T-helper 1 cell treated with Interleukin-12 subunit alpha and Interleukin-12 subunit beta and Interleukin-4 antibody, amounts not matched to agents 30 μg/mL and 1 μg/mL, for 36 hours (primary cell): ENCODE data around the gene MFSD12.

Experiments used
- H3K27ac Mint-ChIP-seq: one replicate; pipeline ENCODE4 v1.8.0; 2021; ENCODE audit warnings: mild to moderate bottlenecking, mixed read lengths
- H3K27me3 Mint-ChIP-seq: one replicate; pipeline ENCODE4 v1.8.0; 2021; ENCODE audit warnings: low read depth, mixed read lengths
- H3K36me3 Mint-ChIP-seq: one replicate; pipeline ENCODE4 v1.8.0; 2021; ENCODE audit warnings: low read depth, mixed read lengths
- H3K4me1 Mint-ChIP-seq: one replicate; pipeline ENCODE4 v1.8.0; 2021; ENCODE audit warnings: low read depth, mixed read lengths
- H3K4me3 Mint-ChIP-seq: one replicate; pipeline ENCODE4 v1.8.0; 2021; ENCODE audit warnings: mild to moderate bottlenecking, moderate library complexity, mixed read lengths
- H3K9me3 Mint-ChIP-seq: one replicate; pipeline ENCODE4 v1.8.0; 2021; ENCODE audit warnings: mixed read lengths

The MFSD12 gene

GRCh38 chr19:3557461-3558248 lies at the start of gene MFSD12:
Gene MFSD12, minus strand, starts transcription at chr19:3557586. Its CDS starts 183 bp downstream, at chr19:3557403.
- H3K27me3 Mint-ChIP-seq, result no peaks in the 10 kb centered on the region
- peaks cover 6% of the 10 kb centered on the region for H3K36me3 Mint-ChIP-seq
- peaks cover 34% of the 10 kb centered on the region for H3K4me1 Mint-ChIP-seq
- no peaks in the 10 kb centered on the region for H3K9me3 Mint-ChIP-seq
- H3K4me3 Mint-ChIP-seq, result peak within 1 kb of the TSS; percentile 99
- peak within 1 kb of the TSS; percentile 95 for H3K27ac Mint-ChIP-seq

- Mint-ChIP-seq H3K4me1 (peaks cover 5% of the 10 kb centered on the region), H3K4me3 (no peak within 1 kb of the TSS), H3K36me3 (peaks cover under 1% of the 10 kb centered on the region), H3K9me3 (no peaks in the 10 kb centered on the region), H3K27me3 (peaks cover 4% of the 10 kb centered on the region), H3K27ac (no peak within 1 kb of the TSS)
These were observed 49.4 kb upstream of the MFSD12 start, which contains the start of gene TBXA2R for GRCh38 chr19:3606690-3607289. Gene TBXA2R, minus strand, starts transcription at chr19:3606875. Its CDS starts 6,241 bp downstream, at chr19:3600634.

DNA sequence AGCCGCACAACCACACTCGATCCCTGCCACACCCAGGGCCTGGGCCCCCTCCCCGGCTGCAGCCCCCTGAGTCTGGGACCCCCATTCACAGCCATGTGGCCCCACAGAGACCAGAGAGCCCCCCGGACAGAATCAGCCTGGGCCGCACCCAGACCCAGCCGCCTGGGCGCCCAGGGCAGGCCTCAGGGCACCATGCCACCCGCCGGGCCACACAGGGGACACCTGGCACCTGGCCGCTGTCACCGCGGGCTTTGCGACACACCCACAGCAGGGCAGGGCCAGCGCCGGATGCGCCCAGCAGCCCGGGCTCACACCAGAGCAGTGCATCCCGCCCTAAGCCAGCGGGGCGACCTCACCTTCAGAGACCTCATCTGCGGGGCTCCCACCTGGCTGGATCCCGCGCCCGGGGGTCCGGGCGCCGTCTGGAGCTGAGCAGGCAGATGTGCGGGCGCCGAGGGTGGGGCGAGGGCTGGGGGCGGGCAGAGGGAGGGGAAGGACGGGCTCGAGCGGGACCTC lies 48.8 kb upstream of the MFSD12 start:
- Mint-ChIP-seq H3K9me3 (no peaks in the 10 kb centered on the region), H3K27ac (no peak overlapping the region), H3K4me3 (no peak overlapping the region), H3K27me3 (peaks cover 4% of the 10 kb centered on the region), H3K36me3 (no peaks in the 10 kb centered on the region), H3K4me1 (peaks cover 5% of the 10 kb centered on the region)

DNA sequence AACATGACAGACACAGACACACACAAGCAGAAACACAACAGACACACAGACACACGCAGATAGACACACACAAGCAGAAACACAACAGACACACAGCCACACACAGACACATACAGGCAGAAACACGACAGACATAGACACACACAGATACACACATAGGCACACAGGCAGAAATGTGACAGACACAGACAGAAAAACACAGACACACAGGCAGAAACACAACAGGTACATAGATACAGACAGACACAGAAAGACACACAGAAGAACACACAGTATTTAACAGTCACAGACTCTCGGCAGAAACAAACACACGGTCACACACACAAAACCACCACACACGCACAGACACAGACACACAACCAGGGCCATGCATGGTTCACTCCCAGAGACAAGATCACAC lies 48.4 kb upstream of the MFSD12 start:
- H3K4me3 Mint-ChIP-seq, result no peak overlapping the region
- no peak overlapping the region for H3K27ac Mint-ChIP-seq
- no peaks in the 10 kb centered on the region for H3K36me3 Mint-ChIP-seq
- peaks cover 4% of the 10 kb centered on the region for H3K27me3 Mint-ChIP-seq
- H3K4me1 Mint-ChIP-seq, result peaks cover 5% of the 10 kb centered on the region
- no peaks in the 10 kb centered on the region for H3K9me3 Mint-ChIP-seq

DNA sequence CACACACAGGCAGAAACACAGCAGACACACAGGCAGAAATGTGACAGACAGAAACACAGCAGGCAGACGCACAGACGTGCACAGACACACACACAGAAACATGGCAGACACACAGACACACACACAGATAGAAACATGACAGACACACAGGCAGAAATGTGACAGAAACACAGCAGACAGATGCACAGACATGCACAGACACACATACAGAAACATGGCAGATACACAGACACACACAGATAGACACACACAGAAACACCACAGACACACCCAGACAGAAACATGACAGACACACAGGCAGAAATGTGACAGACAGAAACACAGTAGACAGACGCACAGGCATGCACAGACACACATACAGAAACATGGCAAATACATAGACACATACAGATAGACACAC lies 48.0 kb upstream of the MFSD12 start:
- Mint-ChIP-seq H3K36me3 (no peaks in the 10 kb centered on the region), H3K27ac (no peak overlapping the region), H3K27me3 (peaks cover 4% of the 10 kb centered on the region), H3K4me1 (peaks cover 5% of the 10 kb centered on the region), H3K4me3 (no peak overlapping the region), H3K9me3 (no peaks in the 10 kb centered on the region)

- no peak overlapping the region for H3K27ac Mint-ChIP-seq
- H3K36me3 Mint-ChIP-seq, result no peaks in the 10 kb centered on the region
- no peaks in the 10 kb centered on the region for H3K9me3 Mint-ChIP-seq
- H3K27me3 Mint-ChIP-seq, result peaks cover 4% of the 10 kb centered on the region
- H3K4me3 Mint-ChIP-seq, result no peak overlapping the region
- H3K4me1 Mint-ChIP-seq, result peaks cover 5% of the 10 kb centered on the region
These were observed 47.6 kb upstream of the MFSD12 start for GRCh38 chr19:3604987-3605343.

DNA sequence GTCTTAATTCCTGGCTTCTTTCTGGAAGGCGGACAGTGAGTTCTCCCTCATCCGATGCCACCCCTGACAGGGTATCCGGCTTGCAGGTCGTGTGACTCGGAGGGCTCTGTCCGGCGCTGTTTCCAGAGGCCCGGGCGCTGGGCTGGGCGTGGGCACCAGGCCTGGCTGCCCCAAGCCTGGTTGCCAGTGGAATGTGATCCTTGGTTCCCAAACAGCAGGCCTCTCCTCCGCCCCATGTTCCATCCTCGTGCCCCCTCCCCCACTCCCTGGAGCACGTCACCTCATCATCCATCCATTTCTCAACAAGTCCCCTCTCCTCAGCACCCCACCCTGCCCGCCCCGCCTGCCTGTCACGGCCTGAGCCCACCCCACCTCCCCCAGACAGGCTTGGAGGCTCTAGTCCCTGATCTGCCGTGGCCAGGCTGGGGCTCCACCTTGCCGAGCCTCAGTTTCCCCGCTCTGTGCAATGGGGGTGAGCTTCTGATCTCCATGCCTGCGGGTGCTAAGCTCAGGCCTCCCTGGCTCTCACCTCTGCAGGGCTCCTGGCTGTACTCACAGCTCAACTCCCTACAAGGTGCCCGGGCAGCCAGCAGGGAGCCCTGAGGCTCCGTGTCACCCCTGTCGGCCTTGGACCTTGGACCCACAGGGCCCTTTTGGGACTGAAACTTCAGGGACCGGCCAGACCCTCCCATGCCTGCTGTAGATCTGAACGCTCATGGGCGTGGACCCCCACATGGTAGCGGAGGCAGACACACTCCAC lies 47.0 kb upstream of the MFSD12 start:
- Mint-ChIP-seq H3K4me1 (peaks cover 5% of the 10 kb centered on the region), H3K4me3 (no peak overlapping the region), H3K36me3 (no peaks in the 10 kb centered on the region), H3K27me3 (peaks cover 4% of the 10 kb centered on the region), H3K27ac (no peak overlapping the region), H3K9me3 (no peaks in the 10 kb centered on the region)

GRCh38 chr19:3603121-3603811 lies 45.9 kb upstream of the MFSD12 start:
- Mint-ChIP-seq H3K27ac (no peak overlapping the region), H3K4me3 (no peak overlapping the region), H3K27me3 (peaks cover 4% of the 10 kb centered on the region), H3K36me3 (no peaks in the 10 kb centered on the region), H3K9me3 (no peaks in the 10 kb centered on the region), H3K4me1 (peaks cover 5% of the 10 kb centered on the region)

DNA sequence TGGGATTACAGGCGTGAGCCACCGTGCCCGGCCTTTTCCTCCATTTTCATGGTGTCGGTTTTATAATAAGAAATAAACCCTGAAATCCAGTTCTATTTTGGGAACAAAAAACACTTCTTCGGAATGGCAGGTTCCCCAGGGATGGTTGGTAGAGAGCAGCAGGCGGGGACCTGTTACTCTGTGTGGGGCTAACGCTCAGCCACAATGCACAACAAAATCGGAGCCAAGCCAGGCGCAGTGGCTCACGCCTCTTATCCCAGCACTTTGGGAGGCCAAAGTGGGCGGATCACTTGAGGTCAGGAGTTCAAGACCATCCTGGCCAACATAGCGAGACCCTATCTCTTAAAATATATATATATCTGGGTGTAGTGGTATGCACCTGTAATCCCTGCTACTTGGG lies 43.6 kb upstream of the MFSD12 start:
- Mint-ChIP-seq H3K9me3 (no peaks in the 10 kb centered on the region), H3K4me1 (no peaks in the 10 kb centered on the region), H3K27ac (no peak overlapping the region), H3K27me3 (no peaks in the 10 kb centered on the region), H3K4me3 (no peak overlapping the region), H3K36me3 (no peaks in the 10 kb centered on the region)

DNA sequence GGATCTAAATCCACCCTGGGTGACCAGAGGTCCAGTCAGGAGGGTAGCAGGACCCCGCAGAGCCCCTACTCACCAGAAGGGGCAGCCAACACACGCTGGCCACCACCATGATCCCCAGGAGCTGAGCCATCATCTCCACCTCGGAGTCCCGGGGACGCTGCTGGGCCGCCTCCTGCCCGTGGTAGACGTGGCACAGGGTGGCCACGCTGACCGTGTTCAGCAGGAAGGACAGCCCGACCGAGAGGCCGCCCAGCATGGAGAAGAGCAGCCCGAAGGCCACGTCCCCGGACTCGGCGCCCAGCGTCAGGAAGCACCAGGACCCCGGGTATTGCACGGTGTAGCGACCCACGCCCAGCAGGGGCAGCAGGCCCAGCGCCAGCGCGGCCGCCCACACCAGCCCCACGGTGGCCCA lies 42.4 kb upstream of the MFSD12 start:
- no peaks in the 10 kb centered on the region for H3K27me3 Mint-ChIP-seq
- H3K4me1 Mint-ChIP-seq, result no peaks in the 10 kb centered on the region
- H3K27ac Mint-ChIP-seq, result no peak overlapping the region
- no peaks in the 10 kb centered on the region for H3K9me3 Mint-ChIP-seq
- H3K36me3 Mint-ChIP-seq, result no peaks in the 10 kb centered on the region
- H3K4me3 Mint-ChIP-seq, result no peak overlapping the region

- no peaks in the 10 kb centered on the region for H3K27me3 Mint-ChIP-seq
- no peak overlapping the region for H3K4me3 Mint-ChIP-seq
- H3K27ac Mint-ChIP-seq, result no peak overlapping the region
- peaks cover 4% of the 10 kb centered on the region for H3K9me3 Mint-ChIP-seq
- H3K36me3 Mint-ChIP-seq, result no peaks in the 10 kb centered on the region
- no peaks in the 10 kb centered on the region for H3K4me1 Mint-ChIP-seq
These were observed 38.2 kb upstream of the MFSD12 start for GRCh38 chr19:3595521-3596061.

DNA sequence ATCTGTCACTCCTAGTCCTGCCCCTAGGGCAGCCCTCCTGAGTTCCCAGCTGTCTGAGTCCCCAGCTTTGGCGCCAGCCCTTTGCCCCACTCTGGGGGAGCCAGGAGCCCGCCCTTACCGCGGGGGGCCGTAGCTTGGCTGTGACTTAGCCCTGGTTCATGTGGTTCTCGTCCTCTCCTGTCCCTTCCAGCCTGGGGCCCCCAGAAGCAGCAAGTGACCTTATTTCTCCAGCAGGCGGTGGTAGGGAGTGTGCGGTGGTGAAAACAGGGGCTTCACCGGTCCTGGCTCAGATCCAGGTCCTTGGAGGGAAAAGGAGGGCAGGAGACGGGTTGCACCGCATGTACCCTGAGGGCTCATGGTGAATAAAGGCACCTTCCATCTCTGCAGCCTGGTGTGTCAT lies 35.8 kb upstream of the MFSD12 start:
- no peaks in the 10 kb centered on the region for H3K27me3 Mint-ChIP-seq
- no peak overlapping the region for H3K27ac Mint-ChIP-seq
- H3K4me3 Mint-ChIP-seq, result no peak overlapping the region
- no peaks in the 10 kb centered on the region for H3K36me3 Mint-ChIP-seq
- peaks cover 4% of the 10 kb centered on the region for H3K9me3 Mint-ChIP-seq
- no peaks in the 10 kb centered on the region for H3K4me1 Mint-ChIP-seq

- Mint-ChIP-seq H3K36me3 (no peaks in the 10 kb centered on the region), H3K4me3 (no peak overlapping the region), H3K9me3 (peaks cover 4% of the 10 kb centered on the region), H3K4me1 (no peaks in the 10 kb centered on the region), H3K27me3 (no peaks in the 10 kb centered on the region), H3K27ac (no peak overlapping the region)
These were observed 34.7 kb upstream of the MFSD12 start for GRCh38 chr19:3591876-3592613.
